Measurements from ENCODE around the gene EYA3. TPM values are rescaled to one million over a fixed set of nuclear protein-coding genes. Genes with fewer than 3 reads are reported as not detected.

Gene EYA3
- total RNA-seq, 1 experiment from 2014 or later: 32.7 TPM

DNA sequence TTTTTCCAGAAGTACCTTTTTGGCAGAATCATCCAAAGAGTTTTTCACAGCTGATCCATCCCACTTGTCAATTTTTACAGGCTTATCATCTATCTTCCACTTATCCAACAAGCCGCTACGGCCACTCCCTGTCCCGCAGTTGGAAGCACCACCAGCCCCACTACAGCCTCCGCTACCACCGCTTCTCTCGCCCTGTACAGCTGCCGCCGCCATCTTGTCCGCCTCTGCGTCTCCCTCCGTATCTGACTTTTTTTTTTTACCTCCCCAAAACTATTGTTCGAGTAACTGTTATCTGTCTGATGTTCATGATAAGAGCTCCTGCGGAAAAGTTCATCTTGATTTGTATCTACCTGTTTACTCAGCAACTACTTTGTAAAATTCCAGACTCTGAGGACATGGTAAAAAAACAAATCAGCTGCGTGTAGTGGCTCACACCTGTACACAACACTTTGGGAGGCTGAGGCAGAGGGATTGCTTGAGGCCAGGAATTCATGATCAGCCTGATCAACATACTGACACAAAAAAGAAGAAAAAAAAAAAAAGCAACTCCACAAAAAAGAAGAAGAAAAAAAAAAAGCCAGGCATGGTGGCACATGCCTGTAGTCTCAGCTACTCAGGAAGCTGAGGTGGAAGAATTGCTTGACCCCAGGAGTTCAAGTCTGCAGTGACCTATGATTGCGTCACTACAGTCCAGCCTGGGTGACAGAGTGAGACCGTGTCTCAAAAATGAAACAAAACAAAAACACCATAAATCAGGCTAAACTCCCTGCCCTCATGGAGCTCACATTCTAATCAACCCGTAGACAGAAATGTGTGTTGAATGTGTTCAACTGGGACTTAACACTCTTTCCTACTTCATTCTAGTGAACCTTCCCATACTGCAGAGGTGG lies 8.0 kb upstream of the EYA3 start:
- H3K56ac ChIP-seq (ENCODE audit: insufficient read length, low read depth, low read length): no peak overlapping the region
- no peak overlapping the region for H3K9ac ChIP-seq (ENCODE audit: extremely low read depth, insufficient read length, low read length)
- WGBS (ENCODE audit: extremely low coverage, insufficient read length, low lambda C conversion rate): no CpG with 5 or more reads among the region's 17 CpGs
- Mint-ChIP-seq H3K4me3 (no peak overlapping the region), H3K27me3 (ENCODE audit: low read depth) (peaks cover 3% of the 10 kb centered on the region; the same call in 1 of the 2 replicates), H3K4me1 (no peaks in the 10 kb centered on the region), H3K27ac (no peak overlapping the region), H3K36me3 (ENCODE audit: insufficient read depth in 1 of 3, low read depth in 3 of 3) (no peaks in the 10 kb centered on the region), H3K9me3 (no peaks in the 10 kb centered on the region)
- no peaks in the 10 kb centered on the region for H3K4me1 ChIP-seq (ENCODE audit: insufficient read depth, low read length)
- no peak overlapping the region for H2AFZ ChIP-seq (ENCODE audit: low read length)
- no peaks in the 10 kb centered on the region for H3K9me3 ChIP-seq (ENCODE audit: control insufficient read depth, low read depth, low read length)
- H3K27me3 ChIP-seq (ENCODE audit: insufficient read depth, low read length): no peaks in the 10 kb centered on the region
- H3K79me1 ChIP-seq (ENCODE audit: insufficient read depth, low read depth, low read length, poor library complexity, severe bottlenecking): no peaks in the 10 kb centered on the region
- no peaks in the 10 kb centered on the region for H3K79me2 ChIP-seq (ENCODE audit: insufficient read depth, low read length)
- no peak overlapping the region for H4K5ac ChIP-seq (ENCODE audit: insufficient read length, low read depth, low read length)
- no peak overlapping the region for H4K91ac ChIP-seq (ENCODE audit: insufficient read length, low read depth, low read length)
- no peak overlapping the region for H2AK5ac ChIP-seq (ENCODE audit: insufficient read length, low read length)
- H3K23me2 ChIP-seq (ENCODE audit: insufficient read length, low read depth, low read length, poor library complexity, severe bottlenecking): no peaks in the 10 kb centered on the region
- H2BK15ac ChIP-seq (ENCODE audit: low read depth, low read length): no peak overlapping the region
- H3K18ac ChIP-seq (ENCODE audit: insufficient read length, low read depth, low read length): no peak overlapping the region
- H2BK20ac ChIP-seq (ENCODE audit: low read depth, low read length, poor library complexity, severe bottlenecking): no peak overlapping the region
- H3K4ac ChIP-seq (ENCODE audit: low read depth, low read length): no peak overlapping the region
- no peak overlapping the region for H2BK12ac ChIP-seq (ENCODE audit: insufficient read length, low read depth, low read length)
- no peak overlapping the region for H4K8ac ChIP-seq (replicated peaks; ENCODE audit: insufficient read length, low read depth, low read length)
- TF ChIP-seq, protein P1, sequence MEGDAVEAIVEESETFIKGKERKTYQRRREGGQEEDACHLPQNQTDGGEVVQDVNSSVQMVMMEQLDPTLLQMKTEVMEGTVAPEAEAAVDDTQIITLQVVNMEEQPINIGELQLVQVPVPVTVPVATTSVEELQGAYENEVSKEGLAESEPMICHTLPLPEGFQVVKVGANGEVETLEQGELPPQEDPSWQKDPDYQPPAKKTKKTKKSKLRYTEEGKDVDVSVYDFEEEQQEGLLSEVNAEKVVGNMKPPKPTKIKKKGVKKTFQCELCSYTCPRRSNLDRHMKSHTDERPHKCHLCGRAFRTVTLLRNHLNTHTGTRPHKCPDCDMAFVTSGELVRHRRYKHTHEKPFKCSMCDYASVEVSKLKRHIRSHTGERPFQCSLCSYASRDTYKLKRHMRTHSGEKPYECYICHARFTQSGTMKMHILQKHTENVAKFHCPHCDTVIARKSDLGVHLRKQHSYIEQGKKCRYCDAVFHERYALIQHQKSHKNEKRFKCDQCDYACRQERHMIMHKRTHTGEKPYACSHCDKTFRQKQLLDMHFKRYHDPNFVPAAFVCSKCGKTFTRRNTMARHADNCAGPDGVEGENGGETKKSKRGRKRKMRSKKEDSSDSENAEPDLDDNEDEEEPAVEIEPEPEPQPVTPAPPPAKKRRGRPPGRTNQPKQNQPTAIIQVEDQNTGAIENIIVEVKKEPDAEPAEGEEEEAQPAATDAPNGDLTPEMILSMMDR (conservative IDR thresholded peaks at IDR 0.05): no peak
- H2BK5ac ChIP-seq (ENCODE audit: insufficient read length, low read length): no peak overlapping the region
- H3K23ac ChIP-seq (ENCODE audit: insufficient read length, low read depth, low read length): no peak overlapping the region
- H2BK120ac ChIP-seq (ENCODE audit: low read depth, low read length, poor library complexity, severe bottlenecking): no peak overlapping the region
- no peak overlapping the region for H3T11ph ChIP-seq (ENCODE audit: low read length)
- no peak overlapping the region for H3K27ac ChIP-seq (ENCODE audit: insufficient read length, low read depth, low read length)
- no peak for DNase-seq
- no peak overlapping the region for H3K14ac ChIP-seq (ENCODE audit: insufficient read depth, low read length)
- no peaks in the 10 kb centered on the region for H4K20me1 ChIP-seq (ENCODE audit: control insufficient read depth, insufficient read depth, insufficient read length)
- no peak overlapping the region for H3K4me2 ChIP-seq (ENCODE audit: insufficient read depth, insufficient read length, low read length)

All from H9 (cell line).